OCI-LY3 (cell line): ENCODE results near the gene SMAGP.
"Not testable (repeated sequence)": the region's sequence is repeated elsewhere in the genome, so short reads cannot be mapped to it uniquely, and the experiment has no call there.

ENCODE experiments used
- H2AFZ ChIP-seq: fragments of 200-600, 300-600 bp; shearing (Covaris generic); 2 replicates; pipeline ENCODE4 v1.6.0; 2014; ENCODE audit warnings: antibody characterized with exemption, low read depth, low read length
- H3K27ac ChIP-seq: fragments of 200-600, 300-600 bp; sonication (generic); 2 replicates; pipeline ENCODE4 v1.5.1; 2014; ENCODE audit warnings: mild to moderate bottlenecking, low read length, moderate library complexity, mixed read lengths
- H3K27me3 ChIP-seq: fragments of 200-600, 300-600 bp; sonication (generic); 2 replicates; pipeline ENCODE4 v1.6.1; 2014; ENCODE audit warnings: low read depth, low read length, mixed read lengths
- H3K36me3 ChIP-seq: fragments of 200-600, 300-600 bp; sonication (generic); replicated peaks from 2 replicates; pipeline ENCODE3; 2014; ENCODE audit warnings: low read depth, low read length, mixed read lengths
- H3K4me1 ChIP-seq: fragments of 300-600, 200-600 bp; sonication (generic); 2 replicates; pipeline ENCODE4 v1.6.1; 2014; ENCODE audit warnings: low read length, mixed read lengths
- H3K4me2 ChIP-seq: fragments of 200-600, 300-600 bp; sonication (generic); 2 replicates; pipeline ENCODE4 v1.6.1; 2014; ENCODE audit warnings: low read length, mixed read lengths
- H3K4me3 ChIP-seq: fragments of 300-600, 200-600 bp; sonication (generic); 2 replicates; pipeline ENCODE4 v1.5.1; 2014; ENCODE audit warnings: antibody characterized with exemption, mild to moderate bottlenecking, low read length, moderate library complexity
- H3K79me2 ChIP-seq: fragments of 300-600, 200-600 bp; shearing (Covaris generic); 2 replicates; pipeline ENCODE4 v1.6.1; 2014; ENCODE audit warnings: mild to moderate bottlenecking, low read length, mixed read lengths
- H3K9ac ChIP-seq: fragments of 300-600, 200-600 bp; shearing (Covaris generic); 2 replicates; pipeline ENCODE4 v1.6.0; 2014; ENCODE audit warnings: mild to moderate bottlenecking, low read length, moderate library complexity
- H3K9me3 ChIP-seq: fragments of 200-600, 300-600 bp; shearing (Covaris generic); 2 replicates; pipeline ENCODE4 v1.6.1; 2014; ENCODE audit warnings: low read length, mixed read lengths; ENCODE audit not compliant: insufficient read depth
- H4K20me1 ChIP-seq: fragments of 200-600, 300-600 bp; sonication (generic); 2 replicates; pipeline ENCODE4 v1.6.1; 2016; ENCODE audit warnings: low read length, mixed read lengths; ENCODE audit not compliant: insufficient read depth
- EZH2phosphoT487 ChIP-seq: fragments of 200-600 bp; shearing (Covaris generic); IDR thresholded peaks from 2 replicates; pipeline ENCODE4 v1.6.1; 2018; ENCODE audit warnings: antibody characterized with exemption, mixed run types, low read depth
- TF ChIP-seq, protein P1 (sequence below): fragments of 200-600, 300-600 bp; sonication (generic); IDR thresholded peaks from 2 replicates; pipeline ENCODE4 v1.5.1; 2014; ENCODE audit warnings: antibody characterized with exemption, low read length, low read depth

SMAGP gene

DNA sequence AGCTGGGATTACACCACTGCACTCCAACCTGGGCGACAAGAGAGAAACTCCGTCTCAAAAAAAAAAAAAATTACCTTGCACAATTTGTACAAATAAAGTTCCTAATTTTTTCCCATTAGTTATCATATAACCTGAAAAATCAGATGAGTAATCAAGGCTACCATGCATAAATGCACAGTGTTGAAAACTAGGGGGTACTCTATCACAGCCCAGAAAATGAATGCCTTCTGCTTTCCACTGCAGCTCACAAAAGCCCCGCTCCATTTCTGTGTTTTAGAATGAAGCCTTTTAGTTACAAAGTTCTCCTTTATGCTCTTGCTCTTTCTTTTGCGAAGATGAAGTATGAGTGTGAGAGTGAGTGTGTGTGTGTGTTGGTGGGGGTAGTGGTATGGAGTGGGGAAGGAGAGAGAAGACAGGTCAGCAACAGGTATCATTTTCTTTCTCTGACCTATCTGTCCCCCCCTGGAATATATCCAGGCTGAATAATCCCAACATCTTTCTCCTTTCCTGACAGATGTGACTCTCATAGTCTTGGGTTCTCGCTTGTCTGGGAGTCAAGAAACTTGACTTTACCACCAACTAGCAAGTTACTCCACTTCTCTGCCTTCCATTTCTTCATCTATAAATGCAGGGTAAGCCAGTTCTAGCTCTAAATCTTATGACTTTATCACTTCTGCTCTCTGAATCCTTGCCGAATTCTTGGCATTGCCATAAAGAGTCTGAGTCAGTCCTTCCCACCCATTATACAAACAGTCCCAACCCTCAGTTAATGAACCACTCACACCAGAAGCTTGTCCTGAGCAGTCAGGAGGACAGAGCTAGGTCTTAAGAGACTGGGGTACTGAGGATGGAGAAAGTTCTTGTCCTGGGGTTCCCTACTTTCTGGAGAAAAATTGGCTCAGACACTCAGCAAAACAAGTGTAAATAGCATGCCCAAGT is 37.7 kb upstream of the SMAGP start:
- H3K9me3 ChIP-seq: no peaks in the 10 kb centered on the region
- no peak overlapping the region for H3K9ac ChIP-seq
- no peaks in the 10 kb centered on the region for H3K79me2 ChIP-seq
- no peak overlapping the region for H3K4me3 ChIP-seq
- H3K36me3 ChIP-seq: peaks cover 14% of the 10 kb centered on the region
- H3K4me1 ChIP-seq: peaks cover 11% of the 10 kb centered on the region
- H2AFZ ChIP-seq: no peak overlapping the region
- H3K4me2 ChIP-seq: no peak overlapping the region
- no peaks in the 10 kb centered on the region for H3K27me3 ChIP-seq
- no peak overlapping the region for H3K27ac ChIP-seq
- H4K20me1 ChIP-seq: no peaks in the 10 kb centered on the region
- TF ChIP-seq, protein P1, sequence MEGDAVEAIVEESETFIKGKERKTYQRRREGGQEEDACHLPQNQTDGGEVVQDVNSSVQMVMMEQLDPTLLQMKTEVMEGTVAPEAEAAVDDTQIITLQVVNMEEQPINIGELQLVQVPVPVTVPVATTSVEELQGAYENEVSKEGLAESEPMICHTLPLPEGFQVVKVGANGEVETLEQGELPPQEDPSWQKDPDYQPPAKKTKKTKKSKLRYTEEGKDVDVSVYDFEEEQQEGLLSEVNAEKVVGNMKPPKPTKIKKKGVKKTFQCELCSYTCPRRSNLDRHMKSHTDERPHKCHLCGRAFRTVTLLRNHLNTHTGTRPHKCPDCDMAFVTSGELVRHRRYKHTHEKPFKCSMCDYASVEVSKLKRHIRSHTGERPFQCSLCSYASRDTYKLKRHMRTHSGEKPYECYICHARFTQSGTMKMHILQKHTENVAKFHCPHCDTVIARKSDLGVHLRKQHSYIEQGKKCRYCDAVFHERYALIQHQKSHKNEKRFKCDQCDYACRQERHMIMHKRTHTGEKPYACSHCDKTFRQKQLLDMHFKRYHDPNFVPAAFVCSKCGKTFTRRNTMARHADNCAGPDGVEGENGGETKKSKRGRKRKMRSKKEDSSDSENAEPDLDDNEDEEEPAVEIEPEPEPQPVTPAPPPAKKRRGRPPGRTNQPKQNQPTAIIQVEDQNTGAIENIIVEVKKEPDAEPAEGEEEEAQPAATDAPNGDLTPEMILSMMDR: no peak
- TF ChIP-seq EZH2phosphoT487: no peak

DNA sequence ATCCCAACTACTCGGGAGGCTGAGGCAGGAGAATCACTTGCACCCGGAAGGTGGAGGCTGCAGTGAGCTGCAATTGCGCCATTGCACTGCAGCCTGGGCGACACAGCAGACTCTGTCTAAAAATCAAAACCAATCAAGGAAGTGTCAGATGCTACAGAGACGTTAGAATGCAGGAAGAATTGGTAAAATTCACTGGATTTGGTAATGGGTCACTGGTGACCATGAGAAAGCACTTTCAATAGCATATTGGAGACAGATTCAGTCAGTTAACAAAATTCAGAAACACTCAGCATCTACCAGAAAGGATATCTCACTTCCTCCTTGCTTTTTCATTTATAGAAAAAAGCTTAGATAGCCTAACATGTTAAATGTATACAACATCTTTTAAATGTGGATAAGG is 36.3 kb upstream of the SMAGP start:
- Histone ChIP-seq H3K27ac (no peak overlapping the region), H3K4me2 (peak overlapping the region; percentile 47), H2AFZ (no peak overlapping the region), H4K20me1 (no peaks in the 10 kb centered on the region), H3K4me1 (peaks cover 11% of the 10 kb centered on the region), H3K36me3 (peaks cover 12% of the 10 kb centered on the region), H3K9me3 (no peaks in the 10 kb centered on the region), H3K79me2 (no peaks in the 10 kb centered on the region), H3K27me3 (no peaks in the 10 kb centered on the region), H3K9ac (no peak overlapping the region), H3K4me3 (no peak overlapping the region)
- TF ChIP-seq, protein P1: no peak
- no peak for TF ChIP-seq EZH2phosphoT487

DNA sequence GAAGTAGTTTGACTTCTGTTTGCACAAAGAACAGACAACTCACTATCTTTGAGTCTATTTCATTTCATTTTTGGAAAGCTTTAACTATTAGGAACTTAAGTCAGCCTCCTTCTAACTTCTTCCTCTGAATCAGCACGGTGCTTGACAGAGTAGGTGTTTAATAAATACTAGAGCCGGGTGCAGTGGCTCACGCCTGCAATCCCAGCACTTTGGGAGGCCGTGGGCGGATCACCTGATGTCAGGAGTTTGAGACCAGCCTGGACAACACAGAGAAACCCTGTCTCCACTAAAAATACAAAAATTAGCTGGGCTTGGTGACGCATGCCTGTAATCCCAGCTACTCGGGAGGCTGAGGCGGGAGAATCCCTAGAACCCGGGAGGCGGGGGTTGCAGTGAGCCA is 30.6 kb upstream of the SMAGP start:
- not testable (repeated sequence) for H2AFZ ChIP-seq
- H3K36me3 ChIP-seq: peaks cover 17% of the 10 kb centered on the region

DNA sequence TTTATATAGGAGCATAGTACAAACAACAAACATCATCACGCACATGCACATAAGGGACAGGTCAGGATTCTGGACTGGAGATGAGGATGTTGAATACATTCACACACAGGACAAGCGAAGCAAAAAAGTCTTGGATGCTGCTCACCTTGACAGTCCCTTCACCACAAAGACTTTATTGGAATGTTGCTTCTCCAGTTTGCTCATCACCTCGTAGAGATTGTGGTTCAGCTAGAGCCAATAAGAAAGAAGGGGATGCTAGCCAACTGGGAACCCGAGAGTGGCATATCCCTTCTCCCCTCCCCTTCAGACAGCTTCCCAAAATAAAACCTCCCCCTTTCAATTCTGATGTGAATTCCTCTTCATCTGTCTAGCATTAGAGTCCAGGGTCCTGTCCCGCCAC is 25.4 kb upstream of the SMAGP start:
- peaks cover 12% of the 10 kb centered on the region for H3K36me3 ChIP-seq
- no peaks in the 10 kb centered on the region for H3K79me2 ChIP-seq
- no peaks in the 10 kb centered on the region for H3K9me3 ChIP-seq
- no peak overlapping the region for H3K4me2 ChIP-seq
- H3K27me3 ChIP-seq: no peaks in the 10 kb centered on the region
- H3K9ac ChIP-seq: no peak overlapping the region
- peaks cover 14% of the 10 kb centered on the region for H3K4me1 ChIP-seq
- H3K4me3 ChIP-seq: no peak overlapping the region
- no peaks in the 10 kb centered on the region for H4K20me1 ChIP-seq
- TF ChIP-seq, protein P1: no peak
- TF ChIP-seq EZH2phosphoT487: no peak
- H3K27ac ChIP-seq: no peak overlapping the region
- H2AFZ ChIP-seq: no peak overlapping the region

More for the DNA sequence above, 30.6 kb upstream of the SMAGP start:
- H4K20me1 ChIP-seq, H3K4me2 ChIP-seq, H3K9me3 ChIP-seq, H3K79me2 ChIP-seq, H3K9ac ChIP-seq, H3K27ac ChIP-seq, H3K27me3 ChIP-seq, H3K4me3 ChIP-seq, H3K4me1 ChIP-seq: not testable (repeated sequence)

DNA sequence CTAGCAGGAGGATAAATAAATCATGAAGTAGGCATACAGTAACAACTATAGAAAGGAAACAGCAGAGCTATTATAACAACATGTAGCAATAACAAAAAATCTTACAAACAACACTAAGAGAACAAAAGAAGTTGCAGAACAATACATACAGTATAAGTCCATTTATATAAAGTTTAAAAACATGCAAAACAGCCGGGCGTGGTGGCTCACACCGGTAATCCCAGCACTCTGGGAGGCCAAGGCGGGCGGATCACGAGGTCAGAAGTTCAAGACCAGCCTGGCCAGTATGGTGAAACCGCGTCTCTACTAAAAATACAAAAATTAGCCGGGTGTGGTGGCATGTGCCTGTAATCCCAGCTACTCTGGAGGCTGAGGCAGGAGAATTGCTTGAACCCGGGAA is 23.9 kb upstream of the SMAGP start:
- not testable (repeated sequence) for H4K20me1 ChIP-seq, H3K36me3 ChIP-seq, H3K4me3 ChIP-seq, H3K9me3 ChIP-seq, H2AFZ ChIP-seq, H3K4me2 ChIP-seq, H3K27me3 ChIP-seq, H3K79me2 ChIP-seq, H3K27ac ChIP-seq, H3K9ac ChIP-seq
- peaks cover 14% of the 10 kb centered on the region for H3K4me1 ChIP-seq
